GM18499 (cell line): Measurements from ENCODE around the gene PCDHB13.

Experiments used
- ATAC-seq: cut with Tn5 transposase; IDR thresholded peaks from one replicate; pipeline ENCODE4 v1.9.1; 2021; ENCODE audit warnings: moderate number of reproducible peaks; ENCODE audit not compliant: insufficient read depth, unreplicated experiment

PCDHB13 gene

GRCh38 chr5:141260458-141261237 lies 46.9 kb downstream of the PCDHB13 start:
- ATAC-seq: no peak

- ATAC-seq: no peak
These were observed 47.5 kb downstream of the PCDHB13 start for GRCh38 chr5:141261238-141261546.
